Tongue (tissue), 2 donors: Measurements from ENCODE around the gene ACVR2B. TPM values are rescaled to one million over a fixed set of nuclear protein-coding genes. Genes with fewer than 3 reads are reported as not detected.

Source experiments
- DNase-seq: peaks from one replicate; pipeline ENCODE4 v3.0.0-alpha.2; 2015
- total RNA-seq: library from RNA; depleted of rRNA; stranded (reverse); fragments of >200 nt; gene quantifications from one replicate; pipeline ENCODE4 v1.2.3, GENCODE V29; 2014

The ACVR2B gene
- total RNA-seq, 1 donor from 2014 or later, result 27.8 TPM

- peak; percentile 89 for DNase-seq
Observed at GRCh38 chr3:38458796-38459498, 5.3 kb downstream of the ACVR2B start.

GRCh38 chr3:38459499-38460048, 5.9 kb downstream of the ACVR2B start:
- no peak for DNase-seq

GRCh38 chr3:38460377-38461270, 6.9 kb downstream of the ACVR2B start:
- peak; percentile 96 for DNase-seq

- DNase-seq, result no peak
Observed at GRCh38 chr3:38465588-38466154, 12.0 kb downstream of the ACVR2B start.

GRCh38 chr3:38468765-38469164, 15.1 kb downstream of the ACVR2B start:
- no peak for DNase-seq

GRCh38 chr3:38469852-38470251, 16.2 kb downstream of the ACVR2B start:
- no peak for DNase-seq

- DNase-seq, result no peak
Observed at GRCh38 chr3:38471260-38471857, 17.7 kb downstream of the ACVR2B start.

GRCh38 chr3:38472342-38472741, 18.7 kb downstream of the ACVR2B start:
- DNase-seq, result no peak

- peak; percentile 77 for DNase-seq
Observed at GRCh38 chr3:38473229-38473628, 19.5 kb downstream of the ACVR2B start.

GRCh38 chr3:38474928-38475605, 21.4 kb downstream of the ACVR2B start:
- no peak for DNase-seq

- no peak for DNase-seq
Observed at GRCh38 chr3:38475716-38476115, 22.0 kb downstream of the ACVR2B start.

- DNase-seq, result no peak
Observed at GRCh38 chr3:38476157-38476756, 22.6 kb downstream of the ACVR2B start.

- no peak for DNase-seq
Observed at GRCh38 chr3:38477057-38477820, 23.5 kb downstream of the ACVR2B start.

- DNase-seq, result no peak
Observed at GRCh38 chr3:38477839-38478450, 24.3 kb downstream of the ACVR2B start.

- no peak for DNase-seq
Observed at GRCh38 chr3:38478901-38479300, 25.2 kb downstream of the ACVR2B start.

- peak; percentile 87 for DNase-seq
Observed at GRCh38 chr3:38479431-38480092, 25.9 kb downstream of the ACVR2B start.

- DNase-seq, result no peak
Observed at GRCh38 chr3:38480093-38480445, 26.4 kb downstream of the ACVR2B start.

GRCh38 chr3:38480930-38481329, 27.2 kb downstream of the ACVR2B start:
- no peak for DNase-seq

GRCh38 chr3:38482951-38483350, 29.3 kb downstream of the ACVR2B start:
- no peak for DNase-seq

GRCh38 chr3:38487323-38487722, 33.6 kb downstream of the ACVR2B start:
- DNase-seq, result no peak
